Right ventricle myocardium inferior (tissue), 1 donor: Measurements from ENCODE around the gene AFDN. TPM values are rescaled to one million over a fixed set of nuclear protein-coding genes. Genes with fewer than 3 reads are reported as not detected.

Source experiments
- ATAC-seq: fragments of 200-7000 bp; cut with Tn5 transposase; one replicate; pipeline ENCODE4 v1.9.1; 2020; ENCODE audit warnings: mild to moderate bottlenecking, moderate library complexity
- DNase-seq: peaks from one replicate; pipeline ENCODE4 v3.0.0; 2021; ENCODE audit errors: missing footprints
- intact Hi-C: fragments of 100-400 bp; cut with DNase I; formaldehyde crosslinking; loops from one replicate; pipeline ENCODE4 v1.11.0; 2022
- total RNA-seq: library from RNA; stranded (reverse); fragmentation: NEBNext Ultra II Directional; extraction: Animal tissue kit (Norgen Biotek cat#: 25700); gene quantifications from one replicate; pipeline ENCODE4 v1.2.1, GENCODE V29; 2021
- donor health status: DM: no; HTN: yes; CAD: no; lungs with severe emphysema.

Gene AFDN
- total RNA-seq, 1 donor from 2014 or later: 58.5 TPM

DNA sequence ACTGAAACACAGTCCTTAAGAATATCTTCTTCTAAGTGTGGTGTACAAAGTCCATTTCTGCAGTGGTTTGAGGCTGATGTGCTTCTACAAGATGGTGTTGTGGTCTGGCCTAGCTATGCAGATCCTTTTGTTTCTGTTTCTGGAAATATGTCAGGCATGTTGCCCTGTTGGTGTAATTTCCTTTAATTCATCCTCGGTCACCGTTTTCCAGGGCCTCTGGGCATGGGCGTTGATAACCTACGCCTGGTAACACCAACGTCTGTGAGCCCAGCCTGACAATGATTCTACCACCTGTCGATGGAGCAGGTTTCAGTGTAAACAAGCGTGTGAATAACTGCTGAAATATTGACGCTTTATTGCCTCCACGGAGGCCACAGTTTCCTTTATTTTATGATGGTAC lies 33.3 kb upstream of the AFDN start:
- DNase-seq (no peak), ATAC-seq (no peak)
- intact Hi-C loops: no loop called here

DNA sequence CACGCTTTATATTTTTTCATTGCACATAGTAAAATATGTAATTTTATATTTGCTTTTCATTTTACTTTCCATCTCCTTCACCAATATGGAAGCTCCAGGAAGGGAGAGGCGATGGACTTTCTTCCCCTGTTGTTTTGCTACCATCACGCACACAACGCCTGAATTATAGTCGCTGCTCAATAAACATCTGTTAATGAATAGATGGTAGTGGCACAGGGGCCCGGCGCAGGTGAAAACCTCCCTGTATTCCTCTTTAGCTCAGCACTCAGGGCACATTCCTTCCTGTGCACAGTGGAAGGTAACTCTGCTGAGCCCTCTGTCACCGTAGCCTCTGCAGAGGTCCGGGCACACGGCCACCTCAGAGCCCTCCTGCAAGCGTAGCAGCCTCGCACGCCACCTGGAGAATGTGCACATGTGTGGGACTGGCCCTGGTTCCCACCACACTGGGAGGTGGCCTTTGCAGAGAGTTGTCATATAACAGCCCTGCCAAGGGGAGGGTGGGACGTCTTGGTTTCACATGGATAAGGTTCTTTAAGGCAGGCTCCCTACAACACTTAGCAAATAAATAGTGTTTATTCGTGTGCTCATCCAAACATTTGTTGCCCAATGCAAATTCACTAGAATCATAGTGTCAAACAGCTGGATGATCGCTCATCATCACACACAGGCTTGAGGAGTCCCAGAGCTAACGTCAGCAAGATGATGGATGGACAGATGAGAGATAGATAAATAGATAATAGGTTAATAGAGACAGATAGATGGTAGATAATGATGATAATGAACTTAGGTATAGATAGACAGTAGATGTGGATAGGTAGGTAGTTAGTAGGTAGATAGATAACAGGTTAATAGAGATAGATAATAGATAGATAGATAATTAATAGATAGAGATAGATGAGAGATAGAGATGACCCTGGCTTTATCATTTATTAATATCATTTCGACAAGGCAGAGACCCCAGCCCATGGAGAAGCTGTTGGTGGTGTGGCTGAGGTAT lies 32.3 kb upstream of the AFDN start:
- intact Hi-C loops: no loop called here
- DNase-seq (no peak), ATAC-seq (no peak)

DNA sequence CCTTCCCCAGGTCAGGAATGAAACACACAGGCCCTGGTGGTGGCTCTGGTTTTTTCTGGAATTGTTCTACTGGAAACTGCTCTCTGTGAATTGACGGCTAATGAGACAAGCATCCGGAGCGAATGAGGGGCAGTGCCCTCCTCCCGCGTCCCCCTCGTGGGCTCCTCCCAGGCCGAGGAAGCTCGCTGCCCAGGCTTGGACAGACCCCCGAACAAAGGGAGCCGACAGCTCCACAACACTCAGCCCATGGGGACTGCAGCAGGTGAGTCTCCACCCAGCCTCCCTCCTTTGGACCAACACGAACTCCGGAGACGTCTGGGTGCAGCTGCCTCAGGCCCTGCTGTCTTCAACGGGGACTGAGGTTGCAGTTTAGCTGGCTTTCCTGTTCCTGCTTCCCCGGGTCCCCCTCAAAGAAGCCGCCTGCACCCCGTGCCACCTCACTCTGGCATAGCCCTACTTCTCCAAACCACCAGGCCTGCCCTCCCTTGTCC lies 31.3 kb upstream of the AFDN start:
- no peak for DNase-seq
- intact Hi-C loops: no loop called here
- no peak for ATAC-seq

DNA sequence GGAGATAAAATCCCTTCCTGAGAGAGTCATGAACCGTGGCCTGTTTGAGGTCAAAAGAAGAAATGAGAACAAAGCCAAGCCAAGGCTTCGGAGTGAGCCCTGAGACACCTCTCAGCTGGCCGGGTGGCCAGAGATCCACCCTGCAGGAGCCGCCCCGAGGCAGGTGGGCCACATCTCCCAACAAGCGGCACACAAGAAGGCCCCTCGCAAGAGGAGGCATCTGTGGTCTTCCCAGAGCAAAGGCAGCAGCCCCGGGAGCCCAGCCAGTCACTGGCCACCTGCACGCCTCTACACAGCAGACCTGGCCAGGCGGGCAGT lies 30.9 kb upstream of the AFDN start:
- ATAC-seq (no peak), DNase-seq (no peak)
- intact Hi-C loops: no loop called here

DNA sequence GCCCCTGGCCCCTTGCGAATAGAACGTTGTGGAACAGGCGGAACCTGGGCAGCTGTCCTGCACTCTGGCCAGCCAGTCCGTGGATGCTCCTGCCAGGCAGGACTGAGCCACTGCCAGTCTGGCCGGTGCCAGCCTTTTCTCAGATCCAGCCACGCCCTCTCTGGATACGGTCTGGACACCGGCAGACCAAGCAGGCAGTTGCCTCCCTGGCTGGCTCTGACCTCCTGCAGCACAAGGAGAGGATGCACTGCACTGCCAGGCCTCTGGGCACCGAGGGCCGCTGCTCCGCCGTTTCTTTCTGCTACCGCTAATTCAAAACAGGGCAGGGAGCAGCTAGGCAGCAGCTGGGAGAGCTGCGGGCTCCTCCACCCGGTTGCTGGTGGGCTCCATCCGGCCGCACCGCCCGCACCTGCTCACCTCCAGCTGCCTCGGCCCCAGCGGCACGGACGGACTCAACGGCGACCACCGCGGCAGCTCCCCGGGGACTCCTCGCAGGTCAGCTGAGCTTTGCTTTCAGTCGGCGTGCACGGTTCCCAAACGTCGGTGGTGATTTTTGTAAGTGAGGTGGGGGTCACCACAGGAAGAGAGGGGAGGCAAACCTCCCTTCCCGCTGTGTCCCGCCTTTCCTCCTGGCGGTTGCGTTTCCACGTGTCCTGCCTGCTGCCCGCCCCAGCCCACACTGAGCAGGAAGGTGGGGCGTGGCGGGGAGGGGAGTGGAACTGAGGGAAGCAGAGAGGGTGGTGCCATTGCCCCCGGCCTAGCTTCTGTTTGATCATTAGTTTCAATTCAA lies 30.3 kb upstream of the AFDN start:
- intact Hi-C loops: no loop called here
- DNase-seq: no peak
- ATAC-seq: peak; percentile 90

DNA sequence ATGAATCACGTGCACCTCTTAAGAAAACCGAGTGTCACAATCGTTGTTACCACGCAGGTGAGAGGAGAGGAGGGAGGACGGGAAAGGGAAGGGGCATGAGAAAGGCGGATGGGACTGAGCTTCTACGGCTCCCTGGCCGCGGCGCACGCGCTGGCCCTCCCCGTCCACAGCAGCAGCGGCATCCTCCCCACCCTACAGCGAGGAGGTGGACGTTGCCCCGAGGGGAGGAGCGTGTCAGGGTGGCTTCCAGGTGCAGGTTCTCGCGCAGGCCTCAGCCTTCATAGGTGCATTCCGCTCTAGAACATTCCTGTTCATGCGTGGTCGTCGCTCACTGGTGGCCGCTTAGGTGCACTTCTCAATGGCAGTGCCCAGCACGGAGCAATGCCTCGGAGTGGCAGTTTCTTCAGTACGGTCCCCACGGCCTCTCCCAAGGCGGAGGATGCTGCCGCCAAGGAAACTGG lies 29.7 kb upstream of the AFDN start:
- intact Hi-C loops: no loop called here
- no peak for ATAC-seq
- no peak for DNase-seq

DNA sequence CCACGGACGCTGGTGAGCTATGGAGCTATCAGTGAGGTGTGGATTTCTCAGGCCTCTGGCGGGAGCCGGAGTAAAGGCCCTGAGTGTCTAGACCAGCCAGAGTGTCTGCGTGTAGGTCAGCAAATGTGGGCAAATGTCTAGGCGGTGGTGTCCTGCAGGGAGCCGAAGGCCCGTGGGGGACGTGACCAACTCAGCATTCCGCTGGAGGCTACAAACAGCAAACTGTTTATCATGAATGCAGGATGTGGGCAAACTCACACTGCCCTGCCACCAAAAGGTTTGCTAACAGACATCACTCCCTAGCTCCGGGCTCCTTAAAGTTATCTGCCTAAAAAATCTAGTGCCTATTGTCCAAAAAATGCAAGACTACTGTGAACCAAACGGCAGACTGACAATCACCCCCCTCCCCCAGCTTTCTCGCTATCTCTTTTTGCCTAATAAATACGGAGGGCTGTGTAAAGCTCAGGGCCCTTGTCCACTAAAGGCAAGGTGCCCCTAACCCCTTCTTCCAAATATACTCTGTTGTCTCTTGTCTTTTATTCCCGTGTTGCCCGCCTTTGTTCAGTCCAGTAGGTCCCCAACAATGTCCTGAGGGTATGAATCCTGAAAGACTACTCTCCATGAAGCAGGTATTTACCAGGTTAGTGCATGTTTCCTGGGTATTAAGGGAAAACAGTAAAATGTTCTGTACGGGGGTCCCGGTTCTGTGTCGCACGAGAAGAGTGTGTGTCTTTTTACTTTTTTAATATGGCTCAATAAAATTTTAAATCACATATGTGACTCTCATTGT lies 29.0 kb upstream of the AFDN start:
- intact Hi-C loops: no loop called here
- DNase-seq (no peak), ATAC-seq (no peak)

DNA sequence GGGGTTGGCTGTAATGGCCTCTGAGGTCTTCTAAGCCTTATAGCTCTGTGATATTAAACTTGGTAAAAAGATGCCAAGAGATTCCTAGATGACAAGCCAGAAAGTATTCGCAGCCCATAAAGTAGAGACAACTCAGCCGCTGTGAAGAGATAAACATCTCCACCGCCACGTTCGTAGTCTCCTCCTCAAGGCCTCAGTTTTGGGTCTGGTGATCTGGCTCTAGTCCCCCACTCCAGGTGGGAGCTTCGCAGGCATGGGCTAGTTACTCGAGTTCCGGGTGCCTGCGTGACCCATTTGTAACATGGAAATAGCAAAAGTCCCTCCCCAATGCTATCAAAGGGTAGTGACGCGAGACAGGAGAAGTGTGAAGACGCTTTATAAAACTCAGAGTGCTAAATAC lies 28.3 kb upstream of the AFDN start:
- ATAC-seq (no peak), DNase-seq (no peak)
- intact Hi-C loops: no loop called here

DNA sequence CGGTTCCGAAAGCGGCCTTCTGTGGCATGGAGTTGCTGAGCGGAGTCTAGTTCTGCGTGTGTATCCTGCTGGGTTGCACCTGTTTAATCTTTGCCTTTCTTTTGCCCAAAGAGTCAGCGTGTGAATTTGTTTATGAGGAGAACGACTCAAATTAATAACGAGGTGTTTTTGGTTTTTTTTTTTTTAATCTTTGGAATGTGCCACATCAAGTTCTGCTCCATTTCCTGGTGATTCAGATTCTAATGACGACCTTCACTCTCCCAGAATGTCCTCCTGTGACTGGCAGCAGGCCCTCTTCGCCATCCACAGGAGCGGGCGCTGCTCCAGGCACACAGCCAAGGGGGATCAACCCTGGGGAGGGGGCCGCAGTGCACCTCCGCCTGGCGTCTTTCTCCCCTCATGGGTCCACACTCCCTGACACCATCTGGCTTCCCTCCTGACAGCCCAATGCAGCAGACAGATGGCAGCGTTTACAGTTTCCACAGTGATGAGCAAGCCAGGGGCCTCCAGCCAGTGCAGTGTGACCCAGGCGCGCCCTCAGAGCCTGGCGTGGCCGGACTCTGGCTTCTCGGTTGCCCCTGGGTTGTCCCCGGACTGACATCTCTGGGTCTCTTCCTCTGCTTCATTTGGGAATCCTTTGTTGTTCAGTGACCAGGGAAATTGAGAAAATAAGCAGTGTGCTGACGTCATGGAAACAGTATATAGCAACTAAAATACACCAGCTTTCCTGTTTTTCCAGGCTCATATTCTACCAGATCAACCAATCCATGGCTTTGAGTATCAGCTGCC lies 27.5 kb upstream of the AFDN start:
- intact Hi-C loops: no loop called here
- ATAC-seq (peak; percentile 31), DNase-seq (no peak)

DNA sequence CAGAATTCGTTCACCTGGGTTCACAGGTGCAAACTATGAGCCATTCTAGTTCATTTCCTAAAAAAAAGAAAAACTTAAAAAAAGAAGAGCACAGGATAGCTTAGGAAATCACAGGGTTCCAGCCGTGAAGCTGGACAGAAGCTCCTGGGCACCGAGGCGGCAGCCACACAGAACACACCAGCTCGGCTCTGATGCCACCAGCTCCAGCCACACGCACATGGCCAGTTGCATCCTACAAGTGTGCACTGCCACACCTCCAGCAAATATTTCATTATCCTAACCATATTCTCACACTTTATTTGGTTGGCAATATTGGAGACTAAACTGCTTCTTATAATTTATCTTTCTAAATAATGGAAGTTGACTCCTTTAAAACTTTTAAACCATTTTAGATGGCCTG lies 26.2 kb upstream of the AFDN start:
- DNase-seq: no peak
- no peak for ATAC-seq
- intact Hi-C loops: no loop called here

DNA sequence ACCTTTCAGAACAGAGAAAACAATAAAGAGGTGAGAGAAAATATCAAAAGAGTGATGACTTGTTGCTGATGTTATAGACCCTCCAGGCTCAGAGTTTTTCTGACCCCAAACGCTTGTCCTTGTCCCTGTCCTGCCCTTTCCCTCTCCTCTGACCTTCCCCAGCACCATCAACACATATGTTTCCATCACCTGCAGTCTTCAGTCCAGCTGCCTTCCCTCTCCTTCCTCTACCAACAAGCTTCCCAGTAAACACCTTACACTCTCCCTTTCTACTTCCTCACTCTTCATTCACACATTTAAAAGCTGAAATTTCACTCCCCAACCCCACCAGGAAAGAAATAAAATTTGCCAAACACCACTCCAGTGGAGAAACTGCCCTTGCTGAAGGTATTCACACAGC lies 25.4 kb upstream of the AFDN start:
- intact Hi-C loops: no loop called here
- DNase-seq: no peak
- ATAC-seq: no peak

DNA sequence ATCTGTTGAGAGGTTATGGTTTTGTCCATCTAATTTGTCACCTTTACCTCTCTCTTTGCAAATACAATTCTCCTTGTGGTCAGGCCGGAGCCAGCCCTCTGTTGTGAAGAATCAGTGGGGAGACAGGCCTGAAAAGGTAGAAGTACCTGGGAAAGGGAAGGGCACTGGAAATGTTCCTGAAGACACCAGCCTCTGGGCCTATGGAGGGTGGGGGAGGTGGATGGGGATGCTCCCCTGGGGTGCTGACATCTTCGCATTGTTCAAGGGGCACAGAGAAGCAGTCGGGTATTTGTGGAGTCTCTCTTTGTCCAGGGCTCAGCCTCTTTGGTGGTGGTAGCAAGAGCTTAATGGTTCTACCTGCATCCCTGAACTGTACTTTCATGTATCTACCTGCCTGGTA lies 24.4 kb upstream of the AFDN start:
- intact Hi-C loops: no loop called here
- ATAC-seq: no peak
- DNase-seq: no peak

DNA sequence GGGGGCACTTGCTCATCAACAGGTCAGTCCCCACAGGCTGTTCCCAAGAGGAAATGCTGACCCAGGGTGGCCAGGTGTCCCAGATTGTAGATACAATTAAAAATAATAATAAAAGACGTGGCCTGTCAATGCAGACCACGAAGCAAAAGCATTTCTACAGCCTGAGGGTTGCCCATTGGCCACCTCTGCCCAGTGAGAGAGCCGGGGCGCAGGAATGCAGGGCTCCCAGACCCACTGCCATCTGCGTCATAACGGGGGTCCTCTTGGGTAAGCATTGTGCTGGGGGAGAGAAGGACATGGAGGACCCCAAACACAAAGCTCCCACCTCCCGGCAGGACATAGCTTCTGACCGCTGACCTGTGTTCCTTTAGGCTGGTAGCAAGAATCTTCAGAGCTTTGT lies 22.9 kb upstream of the AFDN start:
- no peak for DNase-seq
- intact Hi-C loops: no loop called here
- no peak for ATAC-seq

DNA sequence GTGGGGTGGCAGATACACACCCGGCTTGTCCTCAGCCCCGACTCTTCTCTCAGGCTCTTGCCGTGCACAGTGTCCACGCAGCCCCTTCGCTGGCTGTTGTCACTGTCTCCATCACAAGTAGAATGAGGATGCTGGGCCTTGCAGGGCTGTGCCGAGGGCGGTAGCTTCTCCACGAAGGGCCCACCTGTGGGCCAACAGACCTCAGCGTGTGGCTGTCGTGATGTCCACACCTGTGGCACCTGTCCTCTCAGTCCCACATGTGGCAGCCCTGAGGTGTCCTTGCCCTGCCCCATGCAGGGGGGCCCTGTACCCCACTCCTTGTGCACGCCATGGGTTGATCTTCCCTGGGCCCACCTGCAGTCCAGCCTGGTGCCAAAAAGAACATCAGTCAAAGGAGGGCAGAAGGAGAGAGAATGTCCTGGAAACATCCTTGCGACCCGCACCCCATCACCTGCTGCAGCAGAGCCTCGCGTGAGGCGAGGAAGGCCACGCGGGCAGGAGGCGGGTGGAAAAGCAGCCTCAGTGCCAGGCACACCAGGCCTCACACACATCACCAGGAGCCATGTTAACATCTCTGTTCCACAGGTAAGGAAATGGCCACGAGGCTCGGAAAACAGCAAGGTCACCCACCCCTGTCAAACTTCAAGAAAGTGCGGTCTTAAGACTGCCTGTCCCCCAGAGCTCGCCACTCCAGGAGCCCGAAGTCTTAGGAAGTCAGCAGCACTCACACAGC lies 22.3 kb upstream of the AFDN start:
- DNase-seq: no peak
- no peak for ATAC-seq
- intact Hi-C loops: no loop called here

DNA sequence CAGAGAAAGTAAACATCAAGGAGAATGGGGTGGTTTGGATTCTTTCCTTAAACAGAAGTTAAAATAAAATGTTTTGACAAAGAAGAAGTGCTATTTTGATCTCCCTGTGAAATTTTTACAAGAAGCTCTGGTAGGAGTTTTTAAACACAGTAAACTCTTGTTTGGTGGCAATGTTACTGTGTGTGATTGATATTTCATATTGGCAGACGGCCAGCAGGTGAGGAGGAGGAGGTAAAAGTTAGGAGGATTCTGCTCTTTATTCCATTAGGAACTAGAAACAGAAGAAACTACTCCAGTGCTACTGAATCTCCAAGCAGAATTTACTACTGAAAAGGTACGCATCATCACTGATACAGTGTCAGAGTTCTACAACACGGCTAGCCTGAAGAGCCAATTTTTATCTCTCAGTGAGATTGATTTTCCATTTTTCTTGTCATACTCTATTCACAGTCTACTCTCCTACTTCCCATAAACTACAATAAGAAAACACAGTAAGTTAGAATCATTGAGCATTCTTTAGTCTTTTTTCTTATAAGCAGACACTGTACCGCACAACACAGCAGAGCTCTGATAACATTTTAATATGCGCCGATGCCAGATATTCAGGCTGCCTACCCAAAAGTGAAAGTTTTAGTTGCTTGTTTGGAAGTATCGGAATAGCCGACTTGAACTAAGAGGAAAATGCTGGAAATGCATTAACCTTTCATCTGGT lies 21.2 kb upstream of the AFDN start:
- ATAC-seq (no peak), DNase-seq (no peak)
- intact Hi-C loops: no loop called here

DNA sequence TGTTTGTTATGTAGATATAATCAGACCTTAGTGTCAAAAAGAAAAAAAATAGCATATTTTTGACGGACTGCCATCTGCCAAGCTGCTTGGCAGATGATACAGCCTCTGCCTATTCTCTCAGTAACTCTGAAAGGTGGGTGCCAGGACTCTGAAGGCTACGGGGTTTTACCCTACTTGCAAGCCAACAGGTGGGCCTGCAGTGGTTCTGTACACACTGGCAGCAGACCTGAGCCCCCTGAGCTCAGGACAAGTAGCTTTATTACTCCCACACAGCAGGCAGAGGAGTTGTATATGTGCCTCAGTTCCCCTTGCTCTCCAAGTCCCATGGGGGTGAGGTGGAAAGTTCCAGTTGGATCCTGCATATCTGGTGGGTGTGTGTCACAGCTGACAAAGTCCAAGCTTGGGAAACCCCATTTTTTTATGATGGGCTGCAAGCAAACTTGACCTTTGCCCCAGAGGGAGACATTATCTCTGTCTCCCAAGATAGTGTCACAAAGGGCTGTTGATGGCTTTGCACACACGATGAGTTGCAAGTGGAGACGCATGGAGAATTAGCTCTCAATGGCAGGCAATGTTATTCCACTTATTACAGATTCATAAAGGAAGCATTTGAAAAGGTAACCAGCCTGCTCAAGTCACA lies 20.5 kb upstream of the AFDN start:
- ATAC-seq: no peak
- DNase-seq: no peak
- intact Hi-C loops: no loop called here

DNA sequence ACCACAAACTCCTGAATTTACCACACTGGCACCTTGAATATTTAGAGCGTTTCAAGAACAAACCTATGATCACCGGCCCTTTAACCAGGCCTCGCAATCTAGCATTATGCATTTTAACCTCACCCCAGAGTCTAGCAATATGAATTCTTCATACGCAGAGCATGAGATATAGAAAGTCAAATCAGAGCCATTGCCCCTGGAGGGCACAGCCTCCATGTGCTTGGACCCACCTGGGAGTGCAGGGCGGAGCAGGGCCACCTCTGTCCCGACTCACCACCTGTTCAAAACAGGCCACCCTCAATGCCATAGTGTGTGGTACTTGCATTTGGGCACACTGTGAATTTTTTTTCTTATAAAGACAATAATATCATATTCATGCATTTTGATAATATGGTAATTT lies 19.5 kb upstream of the AFDN start:
- DNase-seq (no peak), ATAC-seq (no peak)
- intact Hi-C loops: no loop called here
